GM12874 (cell line): ENCODE measurements around the gene OR8G1.

ENCODE experiments used
- CTCF ChIP-seq: IDR thresholded peaks from 2 replicates; pipeline ENCODE4 v1.5.1; 2011; ENCODE audit warnings: low read depth, mild to moderate bottlenecking, control low read depth, low read length, moderate library complexity; ENCODE audit not compliant: insufficient read depth

Gene OR8G1

GRCh38 chr11:124276081-124276480 lies 35.2 kb downstream of the OR8G1 start:
- no peak for TF ChIP-seq CTCF

- no peak for TF ChIP-seq CTCF
These were observed 36.3 kb downstream of the OR8G1 start for GRCh38 chr11:124277207-124277606.

- TF ChIP-seq CTCF, result no peak
These were observed 36.9 kb downstream of the OR8G1 start for GRCh38 chr11:124277804-124278203.

GRCh38 chr11:124278261-124278660 lies 37.4 kb downstream of the OR8G1 start:
- TF ChIP-seq CTCF, result no peak

- TF ChIP-seq CTCF, result no peak
These were observed 44.9 kb downstream of the OR8G1 start for GRCh38 chr11:124285610-124286344.

GRCh38 chr11:124294687-124295086 lies 53.8 kb downstream of the OR8G1 start:
- TF ChIP-seq CTCF, result no peak

- TF ChIP-seq CTCF, result no peak
These were observed 55.1 kb downstream of the OR8G1 start for GRCh38 chr11:124296016-124296415.
